Measurements from ENCODE around the gene CALHM2.
"Not testable (repeated sequence)": the region's sequence is repeated elsewhere in the genome, so short reads cannot be mapped to it uniquely, and the experiment has no call there.

Gene CALHM2

GRCh38 chr10:103449208-103450144, 2.7 kb downstream of the CALHM2 start:
- DNase-seq: no peak

DNA sequence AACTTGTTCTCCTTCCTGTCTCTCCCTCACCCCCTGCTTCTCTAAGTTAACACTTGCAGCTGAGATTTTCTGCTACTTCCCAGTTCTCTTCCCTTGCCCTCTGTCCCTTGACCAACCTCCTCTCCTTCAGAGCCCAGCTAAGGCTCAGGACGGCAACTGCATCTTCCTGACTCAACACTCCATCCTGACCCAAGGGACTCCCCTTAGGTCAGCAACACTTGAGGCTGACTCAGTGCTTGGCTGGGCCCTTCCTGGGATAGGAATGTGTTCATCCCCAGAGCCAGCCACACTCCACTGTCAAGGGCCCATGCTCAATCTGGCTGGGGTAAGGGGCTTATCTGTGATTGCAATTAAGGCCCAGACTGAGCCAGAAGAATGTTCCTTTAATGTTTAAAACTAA, 3.4 kb downstream of the CALHM2 start:
- DNase-seq: no peak

- DNase-seq: no peak
Measured at GRCh38 chr10:103447187-103447586, 5.0 kb downstream of the CALHM2 start.

GRCh38 chr10:103445767-103446567, 6.2 kb downstream of the CALHM2 start:
- no peak for DNase-seq

DNA sequence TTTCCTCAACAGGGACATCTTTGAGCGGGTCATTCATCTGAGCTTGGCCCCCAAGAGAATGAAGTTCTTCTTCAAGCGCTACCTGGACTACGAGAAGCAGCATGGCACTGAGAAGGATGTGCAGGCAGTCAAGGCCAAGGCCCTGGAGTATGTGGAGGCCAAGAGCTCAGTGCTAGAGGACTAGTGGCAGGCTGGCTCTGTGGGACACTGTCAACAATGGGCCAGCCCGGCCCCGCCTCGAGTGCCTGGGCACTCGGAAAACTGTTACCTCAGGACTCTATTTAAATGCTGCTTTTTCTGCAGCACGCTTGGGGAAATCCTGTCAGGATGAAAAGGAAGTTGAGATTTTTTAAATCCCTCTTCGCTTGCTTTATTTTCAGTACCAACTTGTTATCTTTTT, 6.8 kb downstream of the CALHM2 start:
- DNase-seq: no peak

DNA sequence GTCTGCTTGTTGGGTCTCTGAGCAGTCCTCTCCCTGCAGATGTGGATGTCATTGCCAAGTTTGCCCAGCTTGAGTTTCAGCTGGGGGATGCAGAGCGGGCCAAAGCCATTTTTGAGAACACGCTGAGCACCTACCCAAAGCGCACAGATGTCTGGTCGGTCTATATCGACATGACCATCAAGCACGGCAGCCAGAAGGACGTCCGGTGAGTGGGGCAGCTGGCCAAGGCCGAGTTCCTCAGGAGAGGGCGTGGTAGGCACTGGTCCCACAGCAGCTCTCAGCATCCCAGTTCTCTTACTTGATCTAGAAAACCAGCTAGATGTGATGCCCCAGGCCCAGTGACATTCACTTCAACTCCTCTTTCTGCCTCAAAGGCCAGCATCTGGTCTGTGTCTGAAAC, 7.7 kb downstream of the CALHM2 start:
- no peak for DNase-seq

GRCh38 chr10:103443475-103444185, 8.5 kb downstream of the CALHM2 start:
- DNase-seq: no peak

GRCh38 chr10:103442031-103442461, 10.1 kb downstream of the CALHM2 start:
- DNase-seq: no peak

DNA sequence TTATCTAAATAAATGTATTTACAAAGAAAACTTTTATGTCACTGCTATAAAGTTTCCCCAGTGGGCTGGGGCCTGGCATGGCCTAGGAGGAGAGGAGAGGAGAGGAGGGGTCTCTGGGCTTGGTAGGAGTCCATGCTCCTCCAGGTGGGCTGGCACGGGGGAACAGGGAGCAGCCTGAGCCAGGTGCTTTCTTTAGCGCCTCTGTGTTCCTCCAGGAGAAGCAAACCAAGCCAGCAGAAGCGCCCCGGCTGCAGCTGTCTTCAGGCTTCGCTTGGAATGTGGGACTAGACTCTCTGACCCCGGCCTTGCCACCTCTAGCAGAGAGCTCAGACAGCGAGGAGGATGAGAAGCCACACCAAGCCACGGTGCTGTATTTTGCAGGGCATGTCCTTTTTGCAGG, 10.6 kb downstream of the CALHM2 start:
- no peak for DNase-seq

- DNase-seq: no peak
Measured at GRCh38 chr10:103441206-103441605, 11.0 kb downstream of the CALHM2 start.

DNA sequence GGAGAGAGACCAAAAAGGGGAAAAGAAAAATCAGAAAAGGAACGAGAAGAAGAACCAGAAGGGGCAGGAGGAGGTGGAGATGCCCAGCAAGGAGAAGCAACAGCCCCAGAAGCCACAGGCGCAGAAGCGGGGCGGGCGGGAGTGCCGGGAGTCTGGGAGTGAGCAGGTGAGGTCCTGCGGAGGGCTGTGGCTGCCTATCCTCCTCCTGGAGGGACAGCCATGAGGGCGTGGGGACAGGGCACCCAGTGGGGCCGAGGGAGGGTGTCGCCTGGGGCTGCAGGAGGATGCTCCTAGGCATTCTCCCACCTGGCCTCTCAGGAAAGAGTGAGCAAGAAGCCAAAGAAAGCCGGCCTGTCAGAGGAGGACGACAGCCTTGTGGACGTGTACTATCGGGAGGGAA, 11.8 kb downstream of the CALHM2 start:
- DNase-seq: no peak

DNA sequence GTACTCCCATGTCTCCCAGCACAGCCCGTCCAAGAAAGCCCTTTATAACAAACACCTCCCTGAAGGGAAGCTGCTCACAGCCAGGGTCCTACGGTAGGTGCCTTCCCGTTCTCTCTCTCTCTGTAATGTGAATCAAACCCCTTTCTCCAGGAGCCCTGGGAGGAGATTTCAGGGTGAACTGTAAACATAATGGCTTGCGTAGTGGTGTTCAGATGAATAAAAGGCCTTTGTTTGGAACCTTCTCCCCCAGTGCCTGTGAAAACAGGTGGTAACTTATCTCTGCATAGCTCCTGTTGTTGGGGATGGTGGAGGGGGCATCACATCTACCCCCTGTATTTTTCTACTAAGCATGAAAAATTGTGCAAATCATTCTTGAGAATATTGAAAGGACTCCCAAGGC, 12.4 kb downstream of the CALHM2 start:
- DNase-seq: no peak

- no peak for DNase-seq
Measured at GRCh38 chr10:103433858-103434257, 18.3 kb downstream of the CALHM2 start.

- DNase-seq: no peak
Measured at GRCh38 chr10:103431902-103432301, 20.3 kb downstream of the CALHM2 start.

- no peak for DNase-seq
Measured at GRCh38 chr10:103429647-103430046, 22.5 kb downstream of the CALHM2 start.

- DNase-seq: no peak
Measured at GRCh38 chr10:103428989-103429643, 23.1 kb downstream of the CALHM2 start.

GRCh38 chr10:103427866-103428265, 24.3 kb downstream of the CALHM2 start:
- DNase-seq: no peak

- no peak for DNase-seq
Measured at GRCh38 chr10:103423748-103424147, 28.4 kb downstream of the CALHM2 start.

DNA sequence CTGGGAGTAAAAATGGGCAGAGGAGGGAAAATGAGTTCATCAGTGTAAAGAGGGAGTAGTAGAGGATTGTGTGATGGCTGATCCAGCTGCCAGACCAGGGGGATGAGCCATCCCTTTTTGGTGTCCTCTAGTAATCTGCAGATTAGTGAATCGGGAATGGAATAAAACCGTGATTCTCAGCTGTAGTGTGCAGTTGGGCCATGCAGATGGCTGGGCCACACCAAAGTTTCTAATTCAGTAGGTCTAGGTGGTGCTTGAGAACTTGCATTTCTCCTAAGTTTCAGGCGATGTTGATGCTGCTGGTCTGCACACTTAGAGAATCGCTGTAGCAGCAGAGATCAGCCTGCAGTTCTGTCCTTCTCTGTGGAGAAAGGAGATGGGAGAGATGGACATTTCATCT, 33.1 kb downstream of the CALHM2 start:
- DNase-seq: no peak

DNA sequence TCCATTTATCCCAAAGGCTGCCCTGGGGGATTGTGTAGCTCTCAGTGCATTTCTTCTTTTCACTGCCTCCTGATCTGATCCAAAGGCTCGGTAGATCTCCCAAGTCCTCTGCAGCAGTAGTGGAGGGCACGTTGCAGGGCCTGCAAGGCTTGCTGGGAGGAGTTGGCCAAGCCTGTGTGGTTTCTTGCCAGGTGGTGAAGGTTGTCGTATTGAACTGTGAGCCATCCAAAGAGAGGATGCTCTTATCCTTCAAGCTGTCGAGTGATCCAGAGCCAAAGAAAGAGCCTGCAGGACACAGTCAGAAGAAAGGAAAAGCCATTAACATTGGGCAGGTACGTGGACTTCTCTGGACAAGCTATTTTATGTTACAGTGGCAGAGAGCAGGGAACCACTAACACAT, 34.6 kb downstream of the CALHM2 start:
- no peak for DNase-seq

GRCh38 chr10:103417148-103417469, 35.1 kb downstream of the CALHM2 start:
- not testable (repeated sequence) for DNase-seq

- DNase-seq: peak; percentile 38 to 65
Measured at GRCh38 chr10:103416436-103417147, 35.6 kb downstream of the CALHM2 start.
